ENCODE results near the gene MEG3.

DNA sequence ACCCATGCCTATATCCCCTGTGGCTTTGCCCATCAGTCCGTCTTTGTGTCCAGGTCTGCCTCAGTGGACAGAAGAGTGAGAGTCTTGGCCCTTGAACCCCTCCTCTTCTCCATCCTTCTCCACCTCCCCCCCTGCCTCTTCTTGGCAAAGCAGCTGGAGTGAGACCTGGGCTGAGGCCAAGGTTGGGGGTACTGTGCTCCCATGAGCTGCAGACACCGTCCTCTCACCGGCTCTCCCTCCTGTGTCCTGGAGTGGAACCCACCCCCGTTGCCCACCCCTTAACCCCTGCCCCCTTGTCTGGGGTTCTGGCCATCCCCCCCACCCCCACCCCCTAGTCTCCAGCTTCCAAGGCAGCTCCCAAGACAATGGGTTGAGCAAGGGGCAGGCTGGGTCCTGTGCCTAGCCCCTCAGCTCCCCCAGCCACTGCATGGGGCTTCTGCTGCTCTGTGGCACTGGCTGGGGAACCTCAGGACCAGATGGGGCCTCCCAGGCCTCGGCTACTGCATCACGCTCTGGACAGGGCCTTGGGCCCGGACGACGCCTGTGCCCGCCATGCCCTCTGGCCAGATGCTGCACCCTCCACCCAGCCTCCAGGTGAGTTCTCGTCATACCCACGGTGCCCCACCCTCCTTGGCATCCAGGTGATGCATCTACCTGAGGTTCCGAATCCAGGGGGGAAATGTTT is 41.9 kb downstream of the MEG3 start:
- TF ChIP-seq EZH2 (IDR thresholded peaks at IDR 0.05; ENCODE audit: borderline replicate concordance, low read depth, low read length, severe bottlenecking) = no peak
- TF ChIP-seq CTCF (IDR thresholded peaks at IDR 0.05; ENCODE audit: extremely low read depth in 1 of 2, insufficient read depth in 1 of 2, low read depth in 1 of 2, low read length in 2 of 2) = no peak
